ENCODE measurements around the gene UBE2N.

GRCh38 chr12:93449277-93449676 is 7.5 kb upstream of the UBE2N start:
- TF ChIP-seq, protein P1, sequence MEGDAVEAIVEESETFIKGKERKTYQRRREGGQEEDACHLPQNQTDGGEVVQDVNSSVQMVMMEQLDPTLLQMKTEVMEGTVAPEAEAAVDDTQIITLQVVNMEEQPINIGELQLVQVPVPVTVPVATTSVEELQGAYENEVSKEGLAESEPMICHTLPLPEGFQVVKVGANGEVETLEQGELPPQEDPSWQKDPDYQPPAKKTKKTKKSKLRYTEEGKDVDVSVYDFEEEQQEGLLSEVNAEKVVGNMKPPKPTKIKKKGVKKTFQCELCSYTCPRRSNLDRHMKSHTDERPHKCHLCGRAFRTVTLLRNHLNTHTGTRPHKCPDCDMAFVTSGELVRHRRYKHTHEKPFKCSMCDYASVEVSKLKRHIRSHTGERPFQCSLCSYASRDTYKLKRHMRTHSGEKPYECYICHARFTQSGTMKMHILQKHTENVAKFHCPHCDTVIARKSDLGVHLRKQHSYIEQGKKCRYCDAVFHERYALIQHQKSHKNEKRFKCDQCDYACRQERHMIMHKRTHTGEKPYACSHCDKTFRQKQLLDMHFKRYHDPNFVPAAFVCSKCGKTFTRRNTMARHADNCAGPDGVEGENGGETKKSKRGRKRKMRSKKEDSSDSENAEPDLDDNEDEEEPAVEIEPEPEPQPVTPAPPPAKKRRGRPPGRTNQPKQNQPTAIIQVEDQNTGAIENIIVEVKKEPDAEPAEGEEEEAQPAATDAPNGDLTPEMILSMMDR (IDR thresholded peaks at IDR 0.05): no peak
- no peak for TF ChIP-seq EZH2 (IDR thresholded peaks at IDR 0.05; ENCODE audit: borderline replicate concordance, insufficient read depth, low read depth, low read length, poor library complexity, severe bottlenecking)
